Endodermal cell (in vitro differentiated cells): ENCODE measurements around the gene CCNJL. TPM values are rescaled to one million over a fixed set of nuclear protein-coding genes. Genes with fewer than 3 reads are reported as not detected.

Experiments used
- DNase-seq: peaks from one replicate; pipeline ENCODE4 v3.0.0-alpha.2; 2017
- H3K27ac ChIP-seq: 2 replicates; pipeline ENCODE4 v1.5.1; 2013; ENCODE audit warnings: mild to moderate bottlenecking, low read depth, low read length, moderate library complexity
- H3K27me3 ChIP-seq: 2 replicates; pipeline ENCODE4 v1.6.1; 2013; ENCODE audit warnings: mild to moderate bottlenecking, low read length, moderate library complexity; ENCODE audit not compliant: insufficient read depth, control insufficient read depth, poor library complexity, severe bottlenecking
- H3K36me3 ChIP-seq: 2 replicates; pipeline ENCODE4 v1.7.0; 2013; ENCODE audit warnings: mild to moderate bottlenecking, low read length, moderate library complexity; ENCODE audit not compliant: control insufficient read depth, insufficient read depth
- H3K4me1 ChIP-seq: one replicate; pipeline ENCODE4 v1.7.0; 2013; ENCODE audit warnings: low read length; ENCODE audit not compliant: control insufficient read depth, insufficient read depth
- H3K4me3 ChIP-seq: 2 replicates; pipeline ENCODE4 v1.5.1; 2013; ENCODE audit warnings: mild to moderate bottlenecking, low read length, moderate library complexity
- H3K9ac ChIP-seq: 2 replicates; pipeline ENCODE4 v1.6.1; 2013; ENCODE audit warnings: mild to moderate bottlenecking, low read length, moderate library complexity; ENCODE audit not compliant: poor library complexity, severe bottlenecking; ENCODE audit errors: extremely low read depth
- H3K9me3 ChIP-seq: 2 replicates; pipeline ENCODE4 v1.6.1; 2013; ENCODE audit warnings: mild to moderate bottlenecking, low read length, moderate library complexity; ENCODE audit not compliant: control insufficient read depth
- H3K27ac Mint-ChIP-seq: 2 replicates; pipeline ENCODE4 v1.8.0; 2020; ENCODE audit warnings: mixed read lengths
- H3K27me3 Mint-ChIP-seq: 2 replicates; pipeline ENCODE4 v1.8.0; 2021; ENCODE audit warnings: mild to moderate bottlenecking, mixed read lengths; ENCODE audit not compliant: insufficient read depth
- H3K36me3 Mint-ChIP-seq: 2 replicates; pipeline ENCODE4 v1.8.0; 2020; ENCODE audit warnings: low read depth, mixed read lengths
- H3K4me1 Mint-ChIP-seq: 2 replicates; pipeline ENCODE4 v1.8.0; 2020; ENCODE audit warnings: mixed read lengths
- H3K4me3 Mint-ChIP-seq: 2 replicates; pipeline ENCODE4 v1.8.0; 2020; ENCODE audit warnings: mild to moderate bottlenecking, moderate library complexity, mixed read lengths
- H3K9me3 Mint-ChIP-seq: 2 replicates; pipeline ENCODE4 v1.8.0; 2020; ENCODE audit warnings: mild to moderate bottlenecking, mixed read lengths
- CTCF ChIP-seq: fragments of 200-600 bp; sonication (generic); conservative IDR thresholded peaks from 2 replicates; pipeline ENCODE4 v1.5.0; 2021; ENCODE audit warnings: antibody characterized with exemption, mild to moderate bottlenecking
- WGBS, 2 experiments: methylation state at CpG; one replicate each; pipeline versions ENCODE4 v1.1.5 to v1.1.7; 2013; ENCODE audit warnings: missing lambda C conversion rate in 2 of 2, mixed read lengths in 1 of 2; ENCODE audit not compliant: insufficient coverage in 1 of 2, insufficient read length in 1 of 2; 5-methylcytosine and 5-hydroxymethylcytosine counted together
- total RNA-seq, 2 donors: library from RNA; stranded (reverse); fragmentation: NEBNext Ultra II Directional in 1 of 2; extraction: Animal tissue kit (Norgen Biotek cat#: 25700) in 1 of 2; gene quantifications; 2 replicates in 1 of 2; 3 replicates in 1 of 2; pipeline ENCODE4 v1.2.1, GENCODE V29; 2021

Gene CCNJL
- total RNA-seq, 2 donors from 2014 or later = 14.1 to 18.7 TPM

GRCh38 chr5:160259341-160259740 is 53.0 kb downstream of the CCNJL start:
- Histone ChIP-seq H3K4me1 (peaks cover 28% of the 10 kb centered on the region), H3K9me3 (no peaks in the 10 kb centered on the region), H3K27ac (no peak overlapping the region), H3K4me3 (no peak overlapping the region), H3K36me3 (peaks cover 13% of the 10 kb centered on the region), H3K27me3 (no peaks in the 10 kb centered on the region), H3K9ac (no peak overlapping the region)
- no peak for TF ChIP-seq CTCF
- no peaks in the 10 kb centered on the region for H3K27me3 Mint-ChIP-seq
- H3K4me1 Mint-ChIP-seq = peaks cover 25% of the 10 kb centered on the region
- 96 to 97% methylated on average over 6 to 7 of the region's 7 CpGs for whole genome bisulfite sequencing, 2 experiments
- peak overlapping the region; percentile 55 for H3K27ac Mint-ChIP-seq
- no peak overlapping the region for H3K4me3 Mint-ChIP-seq
- peaks cover 21% of the 10 kb centered on the region for H3K36me3 Mint-ChIP-seq
- no peak for DNase-seq
- H3K9me3 Mint-ChIP-seq = no peaks in the 10 kb centered on the region

GRCh38 chr5:160254706-160255105 is 57.7 kb downstream of the CCNJL start:
- peaks cover 27% of the 10 kb centered on the region for H3K36me3 ChIP-seq
- WGBS, 2 experiments = 91 to 94% methylated on average over 4 to 6 of the region's 6 CpGs
- Mint-ChIP-seq H3K27me3 (no peaks in the 10 kb centered on the region), H3K4me3 (no peak overlapping the region), H3K4me1 (peaks cover 31% of the 10 kb centered on the region), H3K27ac (no peak overlapping the region), H3K9me3 (no peaks in the 10 kb centered on the region), H3K36me3 (peaks cover 46% of the 10 kb centered on the region)
- H3K27ac ChIP-seq = no peak overlapping the region
- H3K27me3 ChIP-seq = no peaks in the 10 kb centered on the region
- TF ChIP-seq CTCF = no peak
- DNase-seq = no peak
- H3K4me3 ChIP-seq = no peak overlapping the region
- no peak overlapping the region for H3K9ac ChIP-seq
- H3K4me1 ChIP-seq = no peaks in the 10 kb centered on the region
- no peaks in the 10 kb centered on the region for H3K9me3 ChIP-seq

GRCh38 chr5:160253441-160253840 is 58.9 kb downstream of the CCNJL start:
- Mint-ChIP-seq H3K4me1 (peaks cover 31% of the 10 kb centered on the region), H3K36me3 (peaks cover 40% of the 10 kb centered on the region), H3K4me3 (no peak overlapping the region), H3K9me3 (no peaks in the 10 kb centered on the region), H3K27me3 (no peaks in the 10 kb centered on the region), H3K27ac (no peak overlapping the region)
- no peak overlapping the region for H3K4me3 ChIP-seq
- WGBS, 2 experiments = 91 to 96% methylated on average over 16 to 17 of the region's 17 CpGs
- H3K9ac ChIP-seq = no peak overlapping the region
- H3K4me1 ChIP-seq = no peaks in the 10 kb centered on the region
- no peak for TF ChIP-seq CTCF
- no peak overlapping the region for H3K27ac ChIP-seq
- no peaks in the 10 kb centered on the region for H3K27me3 ChIP-seq
- no peak for DNase-seq
- no peaks in the 10 kb centered on the region for H3K9me3 ChIP-seq
- H3K36me3 ChIP-seq = peaks cover 23% of the 10 kb centered on the region
